Epithelial cell of proximal tubule (primary cell): Measurements from ENCODE around the gene TNFAIP8L1. TPM values are rescaled to one million over a fixed set of nuclear protein-coding genes. Genes with fewer than 3 reads are reported as not detected.
"Not testable (repeated sequence)": the region's sequence is repeated elsewhere in the genome, so short reads cannot be mapped to it uniquely, and the experiment has no call there.

Experiments
- DNase-seq: peaks from one replicate; pipeline ENCODE4 v3.0.0-alpha.2; 2011; ENCODE audit warnings: low read depth
- H3K4me3 ChIP-seq: 2 replicates; pipeline ENCODE4 v1.5.1; 2011; ENCODE audit warnings: low read depth, mild to moderate bottlenecking, low read length
- CTCF ChIP-seq: conservative IDR thresholded peaks from 2 replicates; pipeline ENCODE4 v1.5.1; 2012; ENCODE audit warnings: low read depth, mild to moderate bottlenecking, low read length
- total RNA-seq: library from RNA; depleted of rRNA; stranded (reverse); fragments of >200 nt; gene quantifications from 2 replicates; pipeline ENCODE4 v1.2.3, GENCODE V29; 2015

The TNFAIP8L1 gene
- total RNA-seq, 1 donor from 2014 or later: 6.7 TPM

GRCh38 chr19:4594201-4594600 is 45.1 kb upstream of the TNFAIP8L1 start:
- H3K4me3 ChIP-seq: no peak overlapping the region
- no peak for DNase-seq
- no peak for TF ChIP-seq CTCF

GRCh38 chr19:4595158-4595557 is 44.2 kb upstream of the TNFAIP8L1 start:
- not testable (repeated sequence) for H3K4me3 ChIP-seq, DNase-seq

- TF ChIP-seq CTCF: no peak
- DNase-seq: no peak
- H3K4me3 ChIP-seq: no peak overlapping the region
Measured at GRCh38 chr19:4596033-4596904, 43.0 kb upstream of the TNFAIP8L1 start.

GRCh38 chr19:4597278-4597974 is 41.9 kb upstream of the TNFAIP8L1 start:
- DNase-seq: no peak
- no peak for TF ChIP-seq CTCF
- no peak overlapping the region for H3K4me3 ChIP-seq

GRCh38 chr19:4597975-4598671 is 41.2 kb upstream of the TNFAIP8L1 start:
- no peak for DNase-seq
- no peak for TF ChIP-seq CTCF
- H3K4me3 ChIP-seq: no peak overlapping the region

GRCh38 chr19:4598712-4599111 is 40.6 kb upstream of the TNFAIP8L1 start:
- no peak for TF ChIP-seq CTCF
- DNase-seq: no peak
- no peak overlapping the region for H3K4me3 ChIP-seq

GRCh38 chr19:4600082-4600481 is 39.2 kb upstream of the TNFAIP8L1 start:
- DNase-seq: no peak
- no peak overlapping the region for H3K4me3 ChIP-seq
- no peak for TF ChIP-seq CTCF
